Fibroblast of mammary gland (primary cell): ENCODE results near the gene HHAT.

Experiments
- DNase-seq: peaks from one replicate; pipeline ENCODE4 v3.0.0-alpha.2; 2010; ENCODE audit warnings: low read depth
- H3K4me3 ChIP-seq: 2 replicates; pipeline ENCODE4 v1.5.1; 2011; ENCODE audit warnings: low read depth, mild to moderate bottlenecking, low read length, moderate library complexity; ENCODE audit not compliant: control insufficient read depth
- TF ChIP-seq, protein P1 (sequence below): conservative IDR thresholded peaks from 2 replicates; pipeline ENCODE4 v1.5.1; 2011; ENCODE audit warnings: low read depth, low read length, inconsistent platforms; ENCODE audit not compliant: control insufficient read depth, insufficient read depth

HHAT gene

DNA sequence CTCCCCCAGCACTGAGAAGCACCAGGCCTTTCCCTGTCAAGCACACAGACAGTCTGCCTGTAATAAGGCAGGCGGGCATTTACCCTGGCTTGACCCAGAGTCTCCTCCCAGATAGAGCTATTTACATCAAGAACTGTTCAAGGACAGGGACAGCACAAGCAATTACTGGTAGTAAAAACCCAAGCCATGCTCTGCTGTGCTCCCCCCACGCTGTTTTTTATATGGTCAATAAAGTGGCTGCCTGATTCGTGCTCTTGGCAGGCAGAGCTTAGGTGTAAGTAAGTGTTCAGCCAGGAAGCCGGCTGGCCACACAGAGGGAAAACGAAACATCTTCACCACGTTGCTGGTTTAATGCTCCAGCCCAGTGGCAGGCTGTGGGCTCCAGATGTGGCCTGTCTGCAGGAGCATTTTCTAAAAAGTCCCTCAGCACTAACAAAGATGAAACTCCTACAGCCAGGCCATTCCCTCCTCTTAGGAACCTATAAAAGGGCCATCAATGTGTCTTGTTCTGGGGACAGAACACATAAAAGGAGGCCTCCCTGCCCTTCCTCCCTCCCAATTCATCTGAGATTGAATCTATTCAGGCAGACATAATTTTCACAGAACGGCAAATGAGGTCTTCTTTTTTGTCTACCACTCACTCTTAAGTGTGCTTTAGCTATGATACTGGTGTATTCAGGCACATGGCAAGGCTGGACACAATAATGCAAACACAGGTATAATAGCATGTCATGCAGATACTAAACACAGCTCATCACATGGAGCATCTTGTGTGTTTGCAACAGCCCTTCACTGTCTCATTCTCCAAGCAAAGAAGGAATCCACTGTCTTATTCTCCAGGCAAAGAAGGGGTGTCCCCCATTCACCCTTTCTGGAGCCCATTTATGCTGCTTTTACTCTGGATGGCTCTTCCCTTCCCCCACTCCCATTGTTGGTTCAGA, 378.9 kb downstream of the HHAT start:
- DNase-seq, result no peak
- TF ChIP-seq, protein P1, sequence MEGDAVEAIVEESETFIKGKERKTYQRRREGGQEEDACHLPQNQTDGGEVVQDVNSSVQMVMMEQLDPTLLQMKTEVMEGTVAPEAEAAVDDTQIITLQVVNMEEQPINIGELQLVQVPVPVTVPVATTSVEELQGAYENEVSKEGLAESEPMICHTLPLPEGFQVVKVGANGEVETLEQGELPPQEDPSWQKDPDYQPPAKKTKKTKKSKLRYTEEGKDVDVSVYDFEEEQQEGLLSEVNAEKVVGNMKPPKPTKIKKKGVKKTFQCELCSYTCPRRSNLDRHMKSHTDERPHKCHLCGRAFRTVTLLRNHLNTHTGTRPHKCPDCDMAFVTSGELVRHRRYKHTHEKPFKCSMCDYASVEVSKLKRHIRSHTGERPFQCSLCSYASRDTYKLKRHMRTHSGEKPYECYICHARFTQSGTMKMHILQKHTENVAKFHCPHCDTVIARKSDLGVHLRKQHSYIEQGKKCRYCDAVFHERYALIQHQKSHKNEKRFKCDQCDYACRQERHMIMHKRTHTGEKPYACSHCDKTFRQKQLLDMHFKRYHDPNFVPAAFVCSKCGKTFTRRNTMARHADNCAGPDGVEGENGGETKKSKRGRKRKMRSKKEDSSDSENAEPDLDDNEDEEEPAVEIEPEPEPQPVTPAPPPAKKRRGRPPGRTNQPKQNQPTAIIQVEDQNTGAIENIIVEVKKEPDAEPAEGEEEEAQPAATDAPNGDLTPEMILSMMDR, result no peak
- H3K4me3 ChIP-seq, result no peak overlapping the region

DNA sequence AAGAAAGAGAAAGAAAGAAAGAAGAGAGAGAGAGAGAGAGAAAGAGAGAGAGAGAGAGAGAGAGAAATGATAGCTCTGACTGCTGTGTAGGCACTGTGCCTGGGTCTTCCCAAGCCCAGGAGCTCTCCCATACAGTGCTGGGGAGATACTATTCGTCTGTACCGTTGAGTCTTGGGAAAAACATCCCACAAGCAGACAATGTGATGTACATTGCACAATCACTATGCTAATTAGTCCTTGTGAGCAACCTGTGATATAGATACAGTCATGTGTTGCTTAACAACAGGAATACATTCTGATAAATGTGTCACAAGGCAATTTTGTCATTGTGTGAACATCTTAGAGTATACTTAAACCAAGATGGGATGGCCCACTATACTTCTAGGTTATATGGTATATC, 381.0 kb downstream of the HHAT start:
- peak; percentile 15 for DNase-seq

DNA sequence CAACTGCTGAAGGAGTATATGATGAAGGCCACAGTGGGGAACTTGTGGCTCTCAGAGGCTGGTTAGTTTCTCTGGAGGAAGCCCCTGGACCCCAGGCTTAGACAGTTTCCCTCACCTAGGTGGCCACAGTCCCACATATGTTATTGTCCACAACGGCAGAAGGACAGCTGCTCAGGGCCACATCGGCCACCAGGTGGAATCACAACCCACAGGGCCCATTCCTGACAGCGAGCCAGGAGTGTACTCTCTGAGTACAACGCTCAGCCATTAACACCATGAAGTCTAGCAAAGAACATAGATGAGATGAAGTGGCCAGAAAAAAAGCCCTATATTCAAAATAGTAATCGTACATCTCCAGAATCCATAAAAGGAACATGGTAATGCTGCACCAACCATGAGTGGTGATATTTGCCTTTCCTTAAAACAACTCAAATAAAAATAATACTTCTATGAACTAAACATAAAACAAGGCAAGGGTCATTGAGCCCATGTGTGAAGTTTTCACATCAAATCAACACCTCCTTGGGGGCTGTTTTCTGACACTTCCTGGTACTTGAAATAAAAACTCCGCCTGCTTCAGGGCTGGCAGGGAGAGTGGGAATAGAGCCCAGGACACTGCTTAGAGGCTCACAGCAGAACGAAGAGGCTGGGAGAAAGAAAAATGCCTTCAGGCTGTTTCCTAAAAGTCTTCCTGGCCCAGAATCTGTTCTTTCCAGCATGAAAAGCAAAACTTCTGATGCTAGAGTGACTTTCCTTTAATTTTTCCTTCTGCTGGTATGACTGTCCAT, 383.3 kb downstream of the HHAT start:
- TF ChIP-seq, protein P1, result no peak
- no peak overlapping the region for H3K4me3 ChIP-seq
- DNase-seq, result no peak

More for the DNA sequence above, 381.0 kb downstream of the HHAT start:
- H3K4me3 ChIP-seq, result no peak overlapping the region
- TF ChIP-seq, protein P1, result no peak

DNA sequence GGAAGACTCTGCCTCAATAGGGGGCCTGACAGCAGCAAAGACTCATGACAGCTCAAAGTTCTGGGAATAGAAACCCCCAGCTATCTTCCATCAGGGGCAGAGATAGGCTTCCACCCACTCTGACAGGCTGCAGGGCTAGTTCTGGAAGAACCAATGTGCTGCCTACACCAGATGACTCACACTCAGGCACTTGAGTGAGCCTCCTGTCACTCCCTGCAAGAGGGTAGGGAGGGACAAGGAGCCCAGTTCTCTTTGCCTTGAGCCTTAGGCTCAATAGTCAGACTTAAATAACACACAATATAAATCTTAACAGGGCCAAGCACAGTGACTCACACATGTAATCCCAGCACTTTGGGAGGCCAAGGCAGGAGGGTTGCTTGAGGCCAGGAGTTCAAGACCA, 386.4 kb downstream of the HHAT start:
- no peak for DNase-seq
- H3K4me3 ChIP-seq, result no peak overlapping the region
- TF ChIP-seq, protein P1, result no peak

DNA sequence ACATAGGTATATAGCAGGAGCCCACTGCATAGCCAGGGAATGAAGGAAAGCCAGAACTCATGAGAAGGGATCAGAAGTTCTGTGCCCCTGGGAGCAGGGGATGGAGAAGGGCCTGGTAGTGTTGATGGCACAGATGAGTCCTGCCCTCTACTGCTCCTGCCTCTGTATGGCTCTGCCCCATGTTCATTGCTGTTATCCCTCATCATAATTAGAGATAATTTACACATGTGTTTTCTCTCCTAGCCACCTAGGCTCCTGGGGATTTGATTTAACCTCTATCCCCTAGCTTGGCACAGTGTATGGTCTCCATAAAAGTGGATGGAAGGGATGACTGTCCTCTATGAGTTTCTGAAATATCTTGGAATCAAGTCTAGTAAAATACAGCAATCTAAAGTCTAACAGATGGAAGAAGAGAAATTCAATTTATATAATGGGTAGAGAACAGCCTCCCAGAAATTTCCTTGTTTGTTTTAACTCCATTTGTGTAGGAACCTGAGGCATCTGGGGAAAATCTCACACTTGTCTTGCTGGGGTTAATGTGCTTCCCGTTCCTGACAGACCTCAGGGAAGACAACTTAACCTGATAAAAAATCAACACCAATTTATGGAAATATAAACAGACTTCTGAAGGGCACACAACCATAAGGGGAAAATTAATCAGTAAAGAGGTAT, 393.8 kb downstream of the HHAT start:
- no peak overlapping the region for H3K4me3 ChIP-seq
- DNase-seq, result no peak
- TF ChIP-seq, protein P1, result no peak

DNA sequence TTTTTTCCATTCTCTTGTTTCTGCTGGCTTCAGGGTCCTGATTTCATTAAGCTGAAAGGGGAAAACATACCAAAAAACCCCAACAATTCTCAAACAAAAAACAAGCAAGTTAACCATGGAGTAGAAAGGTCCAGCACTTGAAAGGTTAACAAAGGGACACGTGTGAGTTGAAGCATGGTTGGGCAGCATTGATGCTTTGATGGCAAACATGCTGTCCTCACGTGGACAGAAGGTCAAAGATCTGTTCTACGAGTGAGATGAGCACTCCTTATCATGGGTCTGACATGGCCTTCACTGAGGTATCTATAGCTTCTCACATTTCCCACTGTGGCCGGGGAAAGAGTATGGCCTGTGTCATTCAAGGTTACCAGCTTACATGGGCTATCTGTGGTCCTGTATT, 394.9 kb downstream of the HHAT start:
- DNase-seq, result no peak
- TF ChIP-seq, protein P1, result no peak
- H3K4me3 ChIP-seq, result no peak overlapping the region
